ENCODE results near the gene PLAC1.

The PLAC1 gene

DNA sequence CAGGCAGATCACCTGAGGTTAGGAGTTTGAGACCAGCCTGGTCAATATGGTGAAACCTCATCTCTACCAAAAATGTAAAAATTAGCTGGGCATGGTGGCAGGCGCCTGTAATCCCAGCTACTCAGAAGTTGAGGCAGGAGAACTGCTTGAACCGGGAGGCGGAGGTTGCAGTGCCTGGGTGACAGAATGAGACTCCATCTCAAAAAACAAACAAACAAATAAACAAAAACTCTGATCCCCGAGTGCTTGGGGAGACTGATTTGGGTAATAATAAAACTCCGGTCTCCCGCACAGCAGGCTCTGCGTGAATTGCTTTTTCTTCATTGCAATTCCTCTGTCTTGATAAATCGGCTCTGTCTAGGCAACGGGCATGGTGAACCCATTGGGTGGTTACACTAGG, 124.9 kb downstream of the PLAC1 start:
- TF ChIP-seq BHLHE40 (IDR thresholded peaks at IDR 0.05; ENCODE audit: borderline replicate concordance): no peak
- no peak for TF ChIP-seq L3MBTL2 (conservative IDR thresholded peaks at IDR 0.05)
- no peak for TF ChIP-seq FOXM1 (IDR thresholded peaks at IDR 0.05; ENCODE audit: borderline replicate concordance)
- no peak for TF ChIP-seq ELF4 (IDR thresholded peaks at IDR 0.05)
- no peak for TF ChIP-seq CTBP1 (IDR thresholded peaks at IDR 0.05; ENCODE audit: borderline replicate concordance)
- TF ChIP-seq TARDBP (IDR thresholded peaks at IDR 0.05): no peak
- TF ChIP-seq ARNT (IDR thresholded peaks at IDR 0.05): no peak
- TF ChIP-seq HDGF (IDR thresholded peaks at IDR 0.05; ENCODE audit: borderline replicate concordance): no peak
- no peak for TF ChIP-seq NFRKB (IDR thresholded peaks at IDR 0.05)
- TF ChIP-seq, protein P1, sequence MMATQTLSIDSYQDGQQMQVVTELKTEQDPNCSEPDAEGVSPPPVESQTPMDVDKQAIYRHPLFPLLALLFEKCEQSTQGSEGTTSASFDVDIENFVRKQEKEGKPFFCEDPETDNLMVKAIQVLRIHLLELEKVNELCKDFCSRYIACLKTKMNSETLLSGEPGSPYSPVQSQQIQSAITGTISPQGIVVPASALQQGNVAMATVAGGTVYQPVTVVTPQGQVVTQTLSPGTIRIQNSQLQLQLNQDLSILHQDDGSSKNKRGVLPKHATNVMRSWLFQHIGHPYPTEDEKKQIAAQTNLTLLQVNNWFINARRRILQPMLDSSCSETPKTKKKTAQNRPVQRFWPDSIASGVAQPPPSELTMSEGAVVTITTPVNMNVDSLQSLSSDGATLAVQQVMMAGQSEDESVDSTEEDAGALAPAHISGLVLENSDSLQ (IDR thresholded peaks at IDR 0.05): no peak
- TF ChIP-seq FOXK2 (IDR thresholded peaks at IDR 0.05): no peak
- no peak for TF ChIP-seq FOXA1 (IDR thresholded peaks at IDR 0.05)
- no peak for TF ChIP-seq SUZ12 (IDR thresholded peaks at IDR 0.05)
- TF ChIP-seq ZNF384 (IDR thresholded peaks at IDR 0.05): no peak
- TF ChIP-seq SP1 (IDR thresholded peaks at IDR 0.05): no peak
- no peak for TF ChIP-seq LEF1 (IDR thresholded peaks at IDR 0.05; ENCODE audit: borderline replicate concordance)
- ChIA-PET CTCF (interaction anchor here (1.0 kb wide), 1 partner anchor 9 kb away, joined by 3 read pairs; no protein-coding TSS in a partner anchor), POLR2A (interaction anchor here (1.1 kb wide), 1 partner anchor 9 kb away, joined by 3 read pairs; no protein-coding TSS in a partner anchor)
- no peak for DNase-seq (ENCODE audit: extremely low spot score)

DNA sequence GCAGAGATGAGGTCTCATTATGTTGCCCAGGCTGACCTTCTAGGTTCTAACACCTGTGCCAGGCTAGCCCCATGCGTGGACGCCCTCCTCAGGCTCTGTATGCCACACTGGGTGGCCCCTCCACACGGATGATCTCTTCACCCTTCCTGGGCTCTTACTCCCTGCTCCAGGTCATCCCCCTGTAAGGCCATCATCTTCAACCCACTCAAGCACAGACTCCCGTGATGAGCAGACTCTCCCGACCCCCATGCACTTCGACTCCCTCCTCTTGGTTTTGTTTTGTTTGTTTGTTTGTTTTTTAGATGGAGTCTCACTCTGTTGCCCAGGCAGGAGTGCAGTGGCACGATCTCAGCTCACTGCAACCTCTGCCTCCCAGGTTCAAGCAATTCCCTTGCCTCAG, 127.4 kb downstream of the PLAC1 start:
- TF ChIP-seq TARDBP (IDR thresholded peaks at IDR 0.05): no peak
- TF ChIP-seq NFRKB (IDR thresholded peaks at IDR 0.05): no peak
- TF ChIP-seq FOXK2 (IDR thresholded peaks at IDR 0.05): no peak
- no peak for TF ChIP-seq FOXA1 (IDR thresholded peaks at IDR 0.05)
- TF ChIP-seq SP1 (IDR thresholded peaks at IDR 0.05): no peak
- TF ChIP-seq BHLHE40 (IDR thresholded peaks at IDR 0.05; ENCODE audit: borderline replicate concordance): no peak
- TF ChIP-seq, protein P1 (IDR thresholded peaks at IDR 0.05): no peak
- no peak for TF ChIP-seq ELF4 (IDR thresholded peaks at IDR 0.05)
- no peak for TF ChIP-seq FOXM1 (IDR thresholded peaks at IDR 0.05; ENCODE audit: borderline replicate concordance)
- TF ChIP-seq CTBP1 (IDR thresholded peaks at IDR 0.05; ENCODE audit: borderline replicate concordance): no peak
- TF ChIP-seq HDGF (IDR thresholded peaks at IDR 0.05; ENCODE audit: borderline replicate concordance): no peak
- no peak for TF ChIP-seq LEF1 (IDR thresholded peaks at IDR 0.05; ENCODE audit: borderline replicate concordance)
- no peak for TF ChIP-seq ZNF384 (IDR thresholded peaks at IDR 0.05)
- no peak for TF ChIP-seq SUZ12 (IDR thresholded peaks at IDR 0.05)
- TF ChIP-seq L3MBTL2 (conservative IDR thresholded peaks at IDR 0.05): no peak
- no peak for TF ChIP-seq ARNT (IDR thresholded peaks at IDR 0.05)
- ChIA-PET CTCF (no interaction called here), POLR2A (no interaction called here)
- no peak for DNase-seq (ENCODE audit: extremely low spot score)

DNA sequence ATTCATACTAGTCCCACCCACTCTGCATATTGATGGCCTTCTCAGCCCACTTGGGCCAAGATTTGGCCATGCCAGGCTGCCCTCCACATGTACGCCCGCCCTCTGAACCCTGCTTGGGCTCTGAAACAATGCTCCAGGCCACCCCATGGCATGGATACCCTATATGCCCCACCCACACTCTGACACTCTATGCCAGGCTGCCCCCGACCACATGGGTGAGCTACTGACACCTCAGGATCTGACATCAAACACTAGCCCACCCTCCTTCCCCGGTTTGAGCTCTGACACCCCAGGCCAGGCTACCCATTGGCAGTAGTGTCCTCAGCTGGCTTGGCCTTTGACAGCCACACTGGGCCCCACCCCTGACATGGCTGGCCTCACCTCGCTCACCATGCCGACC, 128.8 kb downstream of the PLAC1 start:
- ChIA-PET POLR2A (no interaction called here), CTCF (no interaction called here)
- DNase-seq (ENCODE audit: extremely low spot score): no peak
- TF ChIP-seq ZNF384 (IDR thresholded peaks at IDR 0.05) (no peak), FOXA1 (IDR thresholded peaks at IDR 0.05) (no peak), HDGF (IDR thresholded peaks at IDR 0.05; ENCODE audit: borderline replicate concordance) (no peak), SP1 (IDR thresholded peaks at IDR 0.05) (no peak)

DNA sequence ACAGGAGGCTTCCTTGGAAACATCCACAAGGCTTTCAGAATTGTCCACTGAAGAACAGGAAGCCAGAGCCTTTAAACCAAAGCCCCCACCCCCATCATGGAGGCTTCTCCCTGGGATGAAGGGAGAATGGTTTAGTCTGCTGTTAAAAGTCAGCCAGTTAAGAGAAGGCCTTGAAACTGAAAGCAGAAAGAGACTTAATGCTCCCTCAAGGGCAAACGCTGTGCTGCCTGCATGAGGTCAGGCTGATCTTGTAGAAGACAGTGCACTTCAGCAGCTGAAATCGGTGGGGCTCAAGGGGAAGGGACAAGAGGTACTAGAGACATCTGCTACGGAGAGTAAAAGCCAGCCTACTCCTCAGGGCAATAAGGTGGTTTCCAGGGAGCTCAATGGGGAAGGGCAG, 129.3 kb downstream of the PLAC1 start:
- ChIA-PET POLR2A (no interaction called here), CTCF (interaction anchor here (0.6 kb wide), 1 partner anchor 336 kb away, joined by 4 read pairs; no protein-coding TSS in a partner anchor)
- no peak for TF ChIP-seq ZNF384 (IDR thresholded peaks at IDR 0.05)
- no peak for TF ChIP-seq ARNT (IDR thresholded peaks at IDR 0.05)
- DNase-seq (ENCODE audit: extremely low spot score): no peak

DNA sequence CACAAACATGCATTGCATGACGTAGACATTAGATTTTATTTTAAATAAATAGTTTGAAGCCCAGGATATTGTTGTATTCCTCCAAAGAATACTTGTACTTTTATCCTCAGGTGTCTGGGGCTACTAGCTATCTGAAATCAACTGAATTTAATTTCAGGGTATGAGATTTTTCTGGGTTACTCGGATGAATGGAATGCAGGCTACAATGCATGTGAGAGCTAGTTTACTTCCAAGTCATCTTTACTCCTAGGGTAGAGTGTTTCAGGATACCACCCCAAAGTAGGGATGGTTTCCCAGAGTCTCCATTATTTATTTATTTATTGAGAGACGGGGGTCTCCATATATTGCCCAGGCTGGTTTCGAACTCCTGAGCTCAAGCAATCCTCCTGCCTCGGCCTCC, 131.9 kb downstream of the PLAC1 start:
- ChIA-PET POLR2A (interaction anchor here (1.0 kb wide), 1 partner anchor 557 kb away, joined by 3 read pairs; no protein-coding TSS in a partner anchor), CTCF (interaction anchor here (1.0 kb wide), 1 partner anchor 227 kb away, joined by 4 read pairs; no protein-coding TSS in a partner anchor)
- TF ChIP-seq BHLHE40 (IDR thresholded peaks at IDR 0.05; ENCODE audit: borderline replicate concordance) (no peak), CTBP1 (IDR thresholded peaks at IDR 0.05; ENCODE audit: borderline replicate concordance) (no peak), HDGF (IDR thresholded peaks at IDR 0.05; ENCODE audit: borderline replicate concordance) (no peak), FOXK2 (IDR thresholded peaks at IDR 0.05) (no peak), ELF4 (IDR thresholded peaks at IDR 0.05) (no peak), ZNF384 (IDR thresholded peaks at IDR 0.05) (no peak), FOXM1 (IDR thresholded peaks at IDR 0.05; ENCODE audit: borderline replicate concordance) (no peak), FOXA1 (IDR thresholded peaks at IDR 0.05) (no peak), TARDBP (IDR thresholded peaks at IDR 0.05) (no peak), NFRKB (IDR thresholded peaks at IDR 0.05) (no peak), LEF1 (IDR thresholded peaks at IDR 0.05; ENCODE audit: borderline replicate concordance) (no peak), L3MBTL2 (conservative IDR thresholded peaks at IDR 0.05) (no peak), SUZ12 (IDR thresholded peaks at IDR 0.05) (no peak), ARNT (IDR thresholded peaks at IDR 0.05) (no peak), SP1 (IDR thresholded peaks at IDR 0.05) (no peak)
- TF ChIP-seq, protein P1 (IDR thresholded peaks at IDR 0.05): no peak
- DNase-seq (ENCODE audit: extremely low spot score): no peak

DNA sequence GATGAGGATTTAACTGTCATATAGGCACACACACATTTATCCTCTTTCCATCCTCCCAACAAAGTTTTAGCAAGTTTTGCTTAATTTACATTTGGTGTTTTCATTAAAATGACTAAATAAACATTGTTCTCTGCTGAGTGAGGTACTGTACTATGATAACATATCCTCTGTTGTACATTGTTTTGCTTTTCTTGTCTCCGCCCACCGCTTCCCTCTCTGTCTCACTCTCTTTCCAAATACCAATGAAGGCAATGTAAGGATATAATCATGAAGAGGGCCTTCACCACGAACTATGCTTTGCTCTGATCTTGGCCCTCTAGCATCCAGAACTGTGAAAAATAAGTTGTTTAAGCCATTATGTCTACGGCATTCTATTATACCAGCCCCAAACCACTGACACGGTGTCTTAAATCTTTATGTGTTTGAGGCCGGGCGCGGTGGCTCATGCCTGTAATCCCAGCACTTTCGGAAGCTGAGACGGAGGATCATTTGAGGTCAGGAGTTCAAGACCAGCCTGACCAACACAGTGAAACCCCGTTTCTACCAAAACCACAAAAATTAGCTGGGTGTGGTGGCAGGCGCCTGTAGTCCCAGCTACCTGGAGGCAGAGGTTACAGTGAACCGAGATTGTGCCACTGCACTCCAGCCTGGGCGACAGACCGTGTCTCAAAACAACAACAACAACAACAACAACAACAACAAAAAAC, 133.0 kb downstream of the PLAC1 start:
- POLR2A ChIA-PET: interaction anchor here (1.0 kb wide), 1 partner anchor 555 kb away, joined by 3 read pairs; no protein-coding TSS in a partner anchor
- no peak for DNase-seq (ENCODE audit: extremely low spot score)
- TF ChIP-seq HDGF (IDR thresholded peaks at IDR 0.05; ENCODE audit: borderline replicate concordance): no peak
- no peak for TF ChIP-seq FOXK2 (IDR thresholded peaks at IDR 0.05)
- no peak for TF ChIP-seq FOXA1 (IDR thresholded peaks at IDR 0.05)
- no peak for TF ChIP-seq SUZ12 (IDR thresholded peaks at IDR 0.05)
- no peak for TF ChIP-seq LEF1 (IDR thresholded peaks at IDR 0.05; ENCODE audit: borderline replicate concordance)
- no peak for TF ChIP-seq CTBP1 (IDR thresholded peaks at IDR 0.05; ENCODE audit: borderline replicate concordance)
- TF ChIP-seq ZNF384 (IDR thresholded peaks at IDR 0.05): no peak
- no peak for TF ChIP-seq FOXM1 (IDR thresholded peaks at IDR 0.05; ENCODE audit: borderline replicate concordance)
- no peak for TF ChIP-seq SP1 (IDR thresholded peaks at IDR 0.05)
- no peak for TF ChIP-seq NFRKB (IDR thresholded peaks at IDR 0.05)
- no peak for TF ChIP-seq L3MBTL2 (conservative IDR thresholded peaks at IDR 0.05)
- TF ChIP-seq TARDBP (IDR thresholded peaks at IDR 0.05): no peak
- no peak for TF ChIP-seq BHLHE40 (IDR thresholded peaks at IDR 0.05; ENCODE audit: borderline replicate concordance)
- no peak for TF ChIP-seq ELF4 (IDR thresholded peaks at IDR 0.05)
- TF ChIP-seq, protein P1 (IDR thresholded peaks at IDR 0.05): no peak
- no peak for TF ChIP-seq ARNT (IDR thresholded peaks at IDR 0.05)
- CTCF ChIA-PET: no interaction called here

Data from HEK293T (cell line).